ENCODE results near the gene ABCD4.
"Not testable (repeated sequence)": the region's sequence is repeated elsewhere in the genome, so short reads cannot be mapped to it uniquely, and the experiment has no call there.

Gene ABCD4

DNA sequence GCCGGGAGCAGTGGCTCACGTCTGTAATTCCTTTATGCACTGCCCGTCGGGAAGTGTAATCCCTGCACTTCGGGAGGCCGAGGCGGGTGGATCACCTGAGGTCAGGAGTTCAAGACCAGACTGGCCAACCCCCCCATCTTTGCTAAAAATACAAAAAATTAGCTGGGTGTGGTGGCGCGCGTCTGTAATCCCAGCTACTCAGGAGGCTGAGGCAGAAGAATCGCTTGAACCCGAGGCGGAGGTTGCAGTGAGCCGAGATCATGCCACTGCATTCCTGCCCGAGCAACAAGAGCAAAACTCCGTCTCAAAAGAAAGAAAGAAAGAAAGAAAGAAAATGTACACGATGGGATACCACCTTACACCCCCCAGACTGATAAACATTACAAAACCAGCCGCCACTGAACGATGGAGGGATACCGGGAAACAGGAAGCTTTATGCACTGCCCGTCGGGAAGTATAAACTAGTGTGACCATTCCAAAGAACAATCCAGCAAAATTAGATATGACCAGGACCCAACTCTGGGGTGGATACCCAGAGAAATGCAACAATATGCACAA is 1.1 kb downstream of the ABCD4 start:
- no peak for DNase-seq

GRCh38 chr14:74299061-74299545 is 3.6 kb downstream of the ABCD4 start:
- DNase-seq = no peak

GRCh38 chr14:74297986-74298385 is 4.7 kb downstream of the ABCD4 start:
- DNase-seq = no peak

- DNase-seq = no peak
These were observed 6.7 kb downstream of the ABCD4 start for GRCh38 chr14:74296037-74296467.

GRCh38 chr14:74293606-74294005 is 9.1 kb downstream of the ABCD4 start:
- no peak for DNase-seq

GRCh38 chr14:74292061-74292460 is 10.7 kb downstream of the ABCD4 start:
- no peak for DNase-seq

- no peak for DNase-seq
These were observed 12.3 kb downstream of the ABCD4 start for GRCh38 chr14:74290415-74290814.

DNA sequence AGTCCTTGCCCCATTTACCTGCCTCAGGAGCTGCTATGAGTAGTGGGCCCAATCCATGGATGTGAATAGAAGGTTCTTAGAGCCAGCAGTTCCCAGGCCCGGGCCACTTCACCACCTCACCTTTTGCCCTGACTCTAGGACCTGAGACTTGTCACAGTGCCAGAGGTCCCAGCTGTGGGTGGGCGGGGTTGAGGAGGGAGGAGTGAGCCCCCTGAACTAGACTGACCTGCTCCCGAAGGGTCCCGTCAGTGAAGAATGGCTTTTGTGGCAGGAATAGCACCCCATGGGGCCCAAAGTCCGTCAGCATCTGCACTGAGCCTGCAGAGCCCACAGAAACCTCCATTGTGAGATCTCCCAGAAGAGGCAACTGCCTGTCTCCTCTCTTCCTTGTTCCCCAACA is 12.9 kb downstream of the ABCD4 start:
- no peak for DNase-seq

DNA sequence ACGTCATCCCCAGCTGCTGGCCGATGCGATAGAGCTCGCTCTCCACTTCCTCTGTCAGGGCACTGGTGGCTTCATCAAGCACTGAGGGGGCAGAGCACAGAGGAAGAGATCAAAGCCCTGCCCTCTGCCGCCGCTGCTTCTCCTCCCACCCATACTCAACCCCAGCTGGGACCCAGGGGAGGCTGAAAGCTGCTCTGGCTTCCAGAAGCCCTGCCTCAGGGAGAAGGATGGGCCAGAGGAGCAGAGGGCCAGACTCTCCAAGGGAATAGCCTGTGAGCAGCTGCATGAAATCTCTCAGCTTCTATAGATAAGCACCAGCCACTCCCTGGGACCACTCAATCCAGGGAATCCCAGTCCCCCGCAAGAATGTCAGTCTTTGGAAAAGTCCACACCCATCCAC is 16.0 kb downstream of the ABCD4 start:
- DNase-seq = no peak

- DNase-seq = no peak
These were observed 21.7 kb downstream of the ABCD4 start for GRCh38 chr14:74281069-74281468.

DNA sequence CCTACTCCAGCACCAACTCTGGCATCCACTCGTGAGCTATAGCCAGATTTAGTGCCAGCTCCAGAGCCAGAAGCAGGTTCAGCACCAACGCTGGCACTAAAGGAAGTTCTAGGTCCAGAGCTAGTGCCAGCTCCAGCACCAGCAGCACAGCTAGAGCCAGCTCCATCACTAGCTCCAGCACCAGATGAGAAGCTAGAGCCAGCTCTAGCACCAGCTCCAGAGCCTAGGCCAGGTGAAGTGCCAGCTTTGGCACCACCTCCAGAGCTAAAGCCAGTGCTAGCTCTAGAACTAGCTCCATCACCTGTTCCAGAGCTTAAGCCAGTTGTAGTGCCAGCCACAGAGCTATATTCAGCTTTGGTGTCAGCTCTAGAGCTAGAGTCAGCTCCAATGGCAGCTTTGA is 24.7 kb downstream of the ABCD4 start:
- no peak for DNase-seq

GRCh38 chr14:74275241-74275841 is 27.4 kb downstream of the ABCD4 start:
- no peak for DNase-seq

GRCh38 chr14:74271365-74271764 is 31.4 kb downstream of the ABCD4 start:
- no peak for DNase-seq

DNA sequence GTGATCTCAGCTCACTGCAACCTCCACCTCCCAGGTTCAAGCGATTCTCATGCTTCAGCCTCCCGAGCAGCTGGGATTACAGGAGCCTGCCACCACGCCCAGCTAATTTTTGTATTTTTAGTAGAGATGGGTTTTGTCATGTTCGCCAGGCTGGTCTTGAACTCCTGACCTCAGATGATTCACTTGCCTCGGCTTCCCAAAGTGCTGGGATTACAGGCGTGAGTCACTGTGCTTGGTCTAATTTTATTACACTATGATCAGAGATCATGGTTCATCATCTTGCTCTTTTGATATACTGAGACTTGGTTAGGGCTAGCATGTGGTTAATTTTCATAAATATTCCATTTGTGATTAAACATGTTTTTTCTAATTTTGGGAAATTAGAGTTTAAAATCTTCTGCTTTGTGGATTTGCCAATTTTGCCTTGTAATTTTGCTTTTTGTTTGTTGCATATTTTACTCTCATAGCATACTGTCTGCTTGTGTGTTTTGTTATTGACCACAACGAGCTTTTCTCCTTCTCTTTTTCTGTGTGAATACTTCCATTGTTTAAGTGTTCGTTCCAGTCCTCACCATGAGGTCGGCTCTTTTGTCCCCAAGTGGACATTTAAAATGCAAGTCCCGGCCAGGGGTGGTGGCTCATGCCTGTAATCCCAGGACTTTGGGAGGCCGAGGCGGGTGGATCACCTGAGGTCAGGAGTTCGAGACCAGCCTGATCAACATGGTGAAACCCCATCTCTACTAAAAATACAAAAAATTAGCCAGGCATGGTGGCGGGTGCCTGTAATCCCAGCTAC is 32.2 kb downstream of the ABCD4 start:
- DNase-seq = not testable (repeated sequence)

GRCh38 chr14:74267588-74267987 is 35.1 kb downstream of the ABCD4 start:
- no peak for DNase-seq

GRCh38 chr14:74265301-74265965 is 37.3 kb downstream of the ABCD4 start:
- DNase-seq = no peak

GRCh38 chr14:74263921-74264320 is 38.8 kb downstream of the ABCD4 start:
- DNase-seq = no peak

GRCh38 chr14:74263181-74263580 is 39.6 kb downstream of the ABCD4 start:
- no peak for DNase-seq

DNA sequence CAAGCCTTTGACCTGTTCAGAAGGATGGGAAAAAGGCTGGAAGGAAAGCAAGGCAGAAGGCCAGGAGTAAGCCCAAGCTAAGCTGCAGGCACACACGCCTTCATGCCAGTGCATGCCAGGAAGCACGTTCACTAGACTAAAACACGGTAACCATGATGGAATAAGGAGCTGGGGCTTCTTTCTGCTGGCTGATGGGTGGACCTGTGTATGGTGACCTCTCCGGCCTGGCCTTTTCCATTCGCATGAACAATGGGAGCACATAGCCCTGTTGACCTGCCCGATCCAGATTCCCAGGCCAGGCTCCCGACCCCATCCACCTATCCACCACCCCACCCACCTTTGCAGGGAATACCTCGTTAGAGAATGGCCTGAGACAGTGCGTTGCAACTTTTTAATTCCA is 40.7 kb downstream of the ABCD4 start:
- no peak for DNase-seq

DNA sequence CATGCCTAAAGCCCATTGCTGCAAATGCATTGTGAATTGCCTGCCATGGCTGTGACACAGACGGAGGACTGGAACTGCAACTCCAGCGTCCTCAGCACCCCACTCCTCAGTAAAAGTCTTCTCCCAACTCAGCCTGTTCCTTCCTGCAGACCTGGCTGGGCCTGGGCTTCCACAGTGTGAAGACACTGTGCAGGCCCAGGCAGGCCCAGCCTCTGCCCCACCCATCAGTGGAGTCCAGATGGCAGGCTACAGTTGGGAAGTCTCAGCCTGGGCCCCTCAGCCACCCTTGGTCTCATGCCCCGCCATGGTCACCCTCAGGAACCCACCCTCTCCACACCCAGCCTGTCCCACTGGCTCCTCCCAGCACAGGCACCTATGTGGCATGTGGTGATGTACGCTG is 41.4 kb downstream of the ABCD4 start:
- DNase-seq = no peak

DNA sequence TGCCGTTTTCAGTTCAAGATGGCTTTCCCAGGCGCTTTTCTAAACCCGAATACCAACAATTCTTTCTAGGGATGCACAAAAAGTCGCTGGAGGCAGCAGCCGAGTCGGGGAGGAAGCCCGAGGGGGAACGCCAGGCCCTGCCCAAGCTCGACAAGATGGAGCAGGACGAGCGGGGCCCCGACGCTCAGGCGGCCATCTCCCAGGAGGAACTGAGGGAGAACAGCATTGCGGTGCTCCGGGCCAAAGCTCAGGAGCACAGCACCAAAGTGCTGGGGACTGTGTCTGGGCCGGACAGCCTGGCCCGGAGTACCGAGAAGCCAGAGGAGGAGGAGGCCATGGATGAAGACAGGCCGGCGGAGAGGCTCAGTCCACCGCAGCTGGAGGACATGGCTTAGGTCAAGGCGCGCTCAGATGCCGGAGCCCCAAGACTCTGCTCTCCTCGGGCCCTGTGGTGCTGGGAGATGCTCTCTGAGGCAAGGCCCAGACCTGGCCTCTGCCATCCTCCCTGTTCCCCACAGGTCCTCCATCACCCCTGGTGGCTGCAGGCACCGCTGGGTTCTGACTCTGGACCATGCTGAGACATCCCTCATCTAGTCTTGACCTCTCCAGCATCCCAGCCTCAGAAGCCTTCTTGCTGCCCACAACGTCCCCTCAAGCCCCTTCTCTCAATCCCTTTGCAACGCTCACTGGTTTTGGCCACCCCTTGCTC is 42.1 kb downstream of the ABCD4 start:
- no peak for DNase-seq

GRCh38 chr14:74259513-74259912 is 43.2 kb downstream of the ABCD4 start:
- DNase-seq = no peak

DNA sequence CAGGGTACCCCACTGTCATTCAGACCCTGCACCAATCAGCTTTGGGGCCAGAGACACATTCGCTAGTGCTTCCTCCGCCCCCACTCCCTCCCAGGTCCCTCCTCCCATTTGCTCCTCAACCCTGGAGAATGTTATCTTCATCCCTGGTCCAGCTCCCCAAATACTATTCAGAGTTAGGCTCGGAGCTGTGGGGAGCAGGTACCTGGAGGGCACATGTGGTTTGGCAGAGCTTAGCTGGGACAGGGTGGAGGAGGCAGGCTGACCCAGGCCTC is 44.0 kb downstream of the ABCD4 start:
- no peak for DNase-seq
